Stromal cell of bone marrow (primary cell): ENCODE results near the gene SH2D6.
"Not testable (repeated sequence)": the region's sequence is repeated elsewhere in the genome, so short reads cannot be mapped to it uniquely, and the experiment has no call there.

Source experiments
- DNase-seq: peaks from one replicate; pipeline ENCODE4 v3.0.0-alpha.2; 2012; ENCODE audit warnings: low read depth

The SH2D6 gene

GRCh38 chr2:85418132-85419008 lies at the start of gene SH2D6:
Gene SH2D6 (plus strand): TSS chr2:85418714. CDS start chr2:85429466, 10,752 bp downstream.
- DNase-seq = peak; percentile 63

DNA sequence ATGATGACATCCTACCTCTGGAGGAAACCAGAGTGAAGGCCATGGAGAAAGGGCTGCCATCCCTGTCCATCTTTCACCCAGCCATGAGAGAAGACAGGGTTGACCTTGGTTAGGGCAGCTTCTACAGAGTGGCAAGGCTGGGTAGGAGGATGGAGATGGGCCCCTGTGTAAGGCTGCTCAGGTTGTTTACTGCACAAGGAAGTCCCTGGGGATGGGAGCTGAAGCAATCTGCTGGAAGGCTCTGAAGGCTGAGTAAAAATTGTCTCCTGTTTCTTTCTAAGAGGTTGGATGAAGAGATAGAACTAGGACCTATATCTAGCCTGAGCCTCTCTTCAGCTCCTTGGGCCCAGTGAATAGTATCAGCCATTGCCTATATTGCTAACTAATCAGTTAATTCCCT lies 49.6 kb upstream of the SH2D6 start:
- no peak for DNase-seq

DNA sequence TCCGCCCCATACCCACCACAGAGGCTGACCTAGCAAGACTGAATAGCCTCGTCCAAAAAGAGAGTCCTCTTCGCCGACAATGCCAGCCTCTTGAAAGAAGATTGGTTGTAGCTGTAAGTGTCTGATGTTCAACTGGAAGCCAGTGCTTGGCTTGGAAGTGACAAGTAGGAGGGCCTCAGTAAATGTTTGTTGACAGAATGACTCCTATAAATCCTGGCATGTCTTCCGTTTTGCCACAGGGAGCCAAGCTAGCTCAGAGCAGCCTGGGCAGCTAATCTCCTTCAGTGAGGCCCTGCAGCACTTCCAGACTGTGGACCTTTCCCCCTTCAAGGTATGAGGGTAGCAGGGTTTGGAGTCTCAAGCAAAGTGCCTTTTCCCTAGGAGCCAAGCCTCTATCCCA lies 49.0 kb upstream of the SH2D6 start:
- DNase-seq = no peak

DNA sequence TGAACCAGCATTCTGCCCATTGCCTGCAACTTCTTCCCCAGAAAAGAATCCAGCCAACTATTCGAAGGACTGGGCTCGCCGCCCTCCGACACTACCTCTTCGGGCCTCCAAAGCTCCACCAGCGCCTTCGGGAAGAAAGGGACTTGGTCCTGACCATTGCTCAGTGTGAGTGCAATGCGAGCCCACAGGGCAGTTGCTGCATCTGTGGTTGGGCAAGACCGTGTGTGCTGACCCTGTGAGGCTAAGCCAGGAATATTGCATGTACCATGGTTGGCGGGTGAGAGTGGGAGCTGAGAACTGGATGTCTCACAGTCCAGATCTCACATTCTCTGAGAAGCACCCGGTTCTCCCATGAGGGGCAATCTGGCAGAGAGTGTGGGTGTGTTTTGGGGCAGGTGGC lies 47.5 kb upstream of the SH2D6 start:
- no peak for DNase-seq

DNA sequence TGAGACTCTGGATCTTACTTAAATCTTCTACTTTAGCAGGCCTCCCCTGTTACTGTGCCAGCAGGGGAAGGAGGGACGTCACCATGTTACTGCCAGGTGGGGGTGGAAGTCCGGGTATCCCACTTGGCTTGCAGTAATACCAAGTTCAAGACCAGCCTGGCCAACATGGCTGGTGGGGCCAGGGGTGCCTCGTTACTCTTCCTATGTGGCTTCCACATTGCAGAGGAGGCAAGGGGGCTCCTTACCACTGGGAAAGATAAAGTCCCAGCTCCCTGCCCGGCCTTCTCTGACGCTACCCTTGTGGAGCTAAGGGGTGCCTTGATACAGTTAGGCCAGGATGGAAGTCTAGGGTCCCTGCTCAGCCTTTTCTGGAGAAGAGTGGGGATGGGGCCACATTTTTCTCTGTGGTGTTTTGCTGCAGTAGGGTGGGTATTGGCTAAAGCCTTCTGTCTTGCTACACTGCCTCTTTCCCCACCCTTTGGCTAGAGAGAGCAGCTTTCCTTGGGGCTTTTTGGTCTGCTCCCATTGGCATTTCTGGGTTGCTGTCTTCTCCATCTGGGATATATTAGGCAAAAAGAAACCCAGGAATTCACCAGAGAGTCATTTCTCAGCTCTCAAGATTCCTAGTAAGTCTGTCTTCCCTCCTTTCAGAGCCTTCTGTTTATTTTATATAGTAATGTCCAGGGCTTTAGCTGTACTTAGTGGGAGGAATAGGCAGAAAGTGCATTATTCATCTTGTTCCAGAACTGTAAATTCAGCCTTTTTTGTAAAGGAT lies 42.0 kb upstream of the SH2D6 start:
- DNase-seq = no peak

- DNase-seq = no peak
These were observed 41.4 kb upstream of the SH2D6 start for GRCh38 chr2:85377083-85377482.

- DNase-seq = no peak
These were observed 40.3 kb upstream of the SH2D6 start for GRCh38 chr2:85378257-85378656.

GRCh38 chr2:85380048-85380447 lies 38.5 kb upstream of the SH2D6 start:
- no peak for DNase-seq

DNA sequence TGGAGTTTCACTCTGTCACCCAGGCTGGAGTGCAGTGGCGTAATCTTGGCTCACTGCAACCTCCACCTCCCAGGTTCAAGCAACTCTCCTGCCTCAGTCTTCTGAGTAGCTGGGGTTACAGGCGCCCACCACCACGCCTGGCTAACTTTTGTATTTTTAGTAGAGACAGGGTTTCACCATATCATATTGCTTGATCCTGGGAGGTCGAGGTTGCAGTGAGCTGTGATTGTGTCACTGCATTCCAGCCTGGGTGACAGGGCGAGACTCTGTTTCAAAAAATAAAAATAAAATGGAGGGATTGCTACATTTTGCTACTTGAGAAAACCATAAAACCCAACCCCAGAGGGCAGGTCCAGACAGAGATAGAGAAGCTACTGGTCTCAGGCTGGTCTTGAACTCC lies 35.4 kb upstream of the SH2D6 start:
- not testable (repeated sequence) for DNase-seq

DNA sequence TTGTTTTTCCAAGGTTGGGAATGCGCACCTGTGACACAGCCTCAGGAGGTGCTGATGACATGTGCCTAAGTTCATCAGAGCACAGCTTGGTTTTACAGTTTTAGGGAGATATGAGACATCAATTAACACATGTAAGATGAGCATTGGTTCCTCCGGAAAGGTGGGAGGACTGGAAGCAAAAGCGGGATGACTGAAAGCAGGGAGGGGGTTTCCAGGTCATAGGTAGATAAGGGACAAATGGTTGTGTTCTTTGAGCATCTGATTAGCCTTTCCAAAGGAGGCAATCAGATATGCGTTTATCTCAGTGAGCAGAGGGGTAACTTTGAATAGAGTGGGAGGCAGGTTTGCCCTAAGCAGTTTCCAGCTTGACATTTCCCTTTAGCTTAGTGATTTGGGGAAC lies 34.7 kb upstream of the SH2D6 start:
- DNase-seq = no peak

DNA sequence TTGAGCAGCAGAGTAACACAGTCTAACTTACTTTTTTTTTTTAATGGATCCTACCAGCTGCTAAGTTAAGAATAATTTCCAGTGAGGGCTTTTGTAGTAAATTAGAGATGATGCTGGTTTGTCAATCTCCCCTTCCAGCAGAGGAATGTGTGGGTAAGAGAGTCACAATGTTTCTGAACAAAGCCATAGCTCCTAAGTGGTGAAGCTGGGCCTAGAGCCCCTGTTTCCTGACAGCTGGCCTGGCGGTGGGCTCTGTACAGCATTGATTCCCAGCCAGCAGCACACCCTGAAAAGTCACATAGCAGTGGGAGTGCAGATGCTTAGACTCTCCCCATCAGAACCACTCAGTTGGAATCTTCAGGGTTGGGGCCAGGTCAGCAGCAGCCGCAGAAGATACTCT lies 32.8 kb upstream of the SH2D6 start:
- DNase-seq = no peak

- no peak for DNase-seq
These were observed 30.8 kb upstream of the SH2D6 start for GRCh38 chr2:85387754-85388153.

DNA sequence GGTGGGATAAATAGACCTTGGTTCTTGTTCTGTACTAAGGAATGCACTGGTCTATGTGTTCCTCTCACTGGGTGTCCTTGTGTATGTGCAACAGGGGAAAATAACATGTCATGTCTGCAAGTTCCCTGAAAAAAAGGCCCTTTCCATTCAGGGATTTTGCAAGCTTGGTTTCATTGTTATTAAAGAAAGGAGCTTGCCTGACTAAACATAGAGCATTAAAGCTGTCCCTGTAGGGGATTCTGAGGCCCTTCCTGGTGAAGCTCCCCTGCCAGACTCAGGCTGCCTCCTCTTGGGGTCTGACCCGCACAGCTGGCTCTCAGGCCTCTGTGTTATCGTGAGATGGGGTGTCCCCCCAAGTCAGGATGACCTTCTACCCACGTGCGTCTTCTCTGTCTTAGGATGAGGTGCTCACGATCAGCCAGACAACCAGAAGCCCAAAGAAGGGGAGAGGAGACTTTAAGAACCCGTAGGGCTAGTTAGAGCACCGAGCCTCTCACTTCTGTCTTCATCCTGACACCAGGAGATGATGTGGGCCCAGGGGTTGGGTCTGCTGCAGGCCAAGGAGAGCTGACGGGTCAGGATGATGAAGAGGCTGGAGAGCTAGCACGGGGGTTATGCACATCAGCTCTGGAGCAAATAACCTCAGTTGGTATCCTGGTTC lies 29.5 kb upstream of the SH2D6 start:
- no peak for DNase-seq

DNA sequence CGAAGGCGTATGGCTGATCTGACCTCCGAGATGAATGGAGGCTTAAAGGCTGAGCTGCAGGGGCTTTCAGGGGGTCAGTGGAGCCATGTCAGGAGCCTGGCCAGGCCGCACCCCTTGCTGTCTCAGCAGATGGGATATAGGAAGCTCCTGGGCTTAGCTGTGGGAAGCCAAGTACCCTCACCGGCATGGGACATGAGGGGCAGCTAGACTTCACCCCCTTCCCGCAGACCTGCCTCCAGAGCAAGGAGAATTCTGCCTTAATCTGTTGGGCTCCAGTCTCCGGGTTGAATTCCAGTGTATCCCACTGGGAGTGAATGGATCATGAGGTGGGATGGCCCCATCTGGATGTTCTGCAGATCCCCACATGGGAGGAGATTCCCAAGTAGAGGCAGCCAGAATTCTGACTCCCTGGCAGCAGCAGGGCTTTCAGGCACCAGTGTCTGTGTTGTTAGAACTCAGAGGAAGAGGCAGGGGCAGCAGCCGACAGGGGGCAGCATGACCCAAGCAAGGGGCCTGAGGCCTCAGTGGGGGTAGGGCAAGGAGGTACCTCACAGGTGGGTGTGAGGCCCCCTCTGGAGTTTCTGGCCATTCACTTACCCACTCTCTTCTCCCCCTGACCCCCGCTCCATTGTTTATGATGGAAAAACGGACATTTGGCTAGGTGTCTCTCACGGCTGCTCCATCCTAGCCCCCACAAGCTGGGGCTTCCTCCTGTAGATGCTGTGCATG lies 27.4 kb upstream of the SH2D6 start:
- no peak for DNase-seq

- DNase-seq = peak; percentile 57
These were observed 24.7 kb upstream of the SH2D6 start for GRCh38 chr2:85393836-85394235.

DNA sequence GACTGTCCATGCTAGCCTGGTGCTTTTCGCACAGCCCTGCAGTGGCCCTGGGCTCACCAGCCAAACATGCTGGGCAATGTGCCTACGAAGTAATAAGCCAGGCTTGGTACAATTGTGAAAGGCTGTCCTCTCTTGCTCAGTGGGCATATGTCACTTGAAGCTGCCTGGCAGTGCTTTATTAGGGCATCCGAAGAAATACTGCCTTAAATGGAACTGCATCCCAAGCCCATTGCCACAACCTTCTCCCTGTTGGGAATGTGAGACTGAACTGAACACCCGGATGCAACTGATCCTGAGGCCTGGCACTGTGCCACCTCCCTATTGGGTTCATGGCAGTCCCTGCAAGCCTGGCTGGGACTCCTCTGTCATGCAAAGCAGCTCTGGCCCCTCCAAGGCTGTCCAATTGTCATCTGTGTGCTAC lies 24.2 kb upstream of the SH2D6 start:
- DNase-seq = no peak

DNA sequence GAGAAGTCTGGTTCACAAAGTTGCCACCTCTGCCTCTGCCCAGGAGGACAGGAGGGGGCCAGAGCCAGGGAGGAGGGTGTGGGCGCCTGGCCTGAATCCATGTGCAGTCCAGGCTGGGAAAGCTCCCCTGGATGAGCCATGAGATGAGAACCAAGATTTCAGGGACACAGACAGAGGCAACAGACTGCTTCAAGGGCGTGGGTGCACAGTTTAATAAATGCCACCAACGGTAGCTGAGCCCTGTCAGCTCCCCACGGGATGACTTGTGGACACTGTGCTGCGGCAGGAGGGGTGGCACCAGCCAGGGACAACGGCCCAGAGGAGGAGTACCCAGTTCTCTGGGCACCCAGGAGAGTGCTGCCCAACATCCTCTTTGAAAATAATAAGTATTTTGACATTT lies 23.5 kb upstream of the SH2D6 start:
- DNase-seq = no peak

GRCh38 chr2:85395912-85396475 lies 22.5 kb upstream of the SH2D6 start:
- no peak for DNase-seq

DNA sequence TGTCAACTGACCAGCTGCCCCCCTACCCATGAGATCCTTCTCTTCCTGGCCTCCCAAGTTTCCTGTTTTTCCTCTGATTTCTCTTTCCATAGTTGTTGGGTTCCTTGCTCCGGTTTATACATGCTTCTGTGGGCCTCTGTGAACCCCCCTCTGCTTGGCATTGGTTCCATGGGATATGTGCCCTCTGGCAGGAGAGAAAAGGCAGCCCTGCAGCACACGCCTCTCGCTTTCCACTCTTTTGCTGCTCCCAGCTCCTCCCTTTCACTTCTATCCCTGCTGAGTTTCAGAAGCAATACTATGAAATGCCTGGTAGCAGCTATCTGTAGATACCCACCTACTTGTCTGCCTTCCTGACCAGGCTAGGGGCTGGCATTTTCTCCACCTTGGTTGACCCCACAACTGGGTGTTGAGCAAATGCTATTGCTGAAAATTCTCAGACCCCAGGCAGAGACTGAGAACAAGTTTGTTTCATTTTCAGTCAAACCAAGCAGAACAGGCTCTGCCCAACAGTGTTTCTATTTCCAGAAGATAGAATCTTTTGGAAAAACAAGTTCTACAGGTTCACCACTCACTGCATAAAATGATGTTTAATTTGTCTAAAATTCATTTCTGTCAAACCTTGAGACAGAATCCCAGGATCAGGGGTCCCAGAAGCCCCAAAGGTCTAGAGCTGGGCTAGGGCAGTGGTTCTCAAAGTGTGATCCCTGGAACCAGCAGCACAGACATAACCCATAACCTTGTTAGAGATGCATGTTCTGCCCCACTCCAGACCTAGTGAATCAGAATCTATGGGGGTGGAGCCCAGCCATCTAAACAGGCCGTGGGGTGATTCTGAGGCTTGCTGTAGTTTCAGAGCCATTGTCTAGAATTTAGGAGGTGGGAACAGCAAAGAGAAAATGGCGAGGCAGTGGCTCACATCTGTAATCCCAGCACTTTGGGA lies 21.7 kb upstream of the SH2D6 start:
- DNase-seq = no peak

GRCh38 chr2:85397925-85398331 lies 20.6 kb upstream of the SH2D6 start:
- DNase-seq = no peak
